ENCODE data around the gene FAF2. TPM values are rescaled to one million over a fixed set of nuclear protein-coding genes. Genes with fewer than 3 reads are reported as not detected.
A peak's percentile ranks its signal among the peaks of the same experiment; 100 is the strongest.

Gene FAF2
- total RNA-seq, 1 donor from 2014 or later, result 50.2 TPM

DNA sequence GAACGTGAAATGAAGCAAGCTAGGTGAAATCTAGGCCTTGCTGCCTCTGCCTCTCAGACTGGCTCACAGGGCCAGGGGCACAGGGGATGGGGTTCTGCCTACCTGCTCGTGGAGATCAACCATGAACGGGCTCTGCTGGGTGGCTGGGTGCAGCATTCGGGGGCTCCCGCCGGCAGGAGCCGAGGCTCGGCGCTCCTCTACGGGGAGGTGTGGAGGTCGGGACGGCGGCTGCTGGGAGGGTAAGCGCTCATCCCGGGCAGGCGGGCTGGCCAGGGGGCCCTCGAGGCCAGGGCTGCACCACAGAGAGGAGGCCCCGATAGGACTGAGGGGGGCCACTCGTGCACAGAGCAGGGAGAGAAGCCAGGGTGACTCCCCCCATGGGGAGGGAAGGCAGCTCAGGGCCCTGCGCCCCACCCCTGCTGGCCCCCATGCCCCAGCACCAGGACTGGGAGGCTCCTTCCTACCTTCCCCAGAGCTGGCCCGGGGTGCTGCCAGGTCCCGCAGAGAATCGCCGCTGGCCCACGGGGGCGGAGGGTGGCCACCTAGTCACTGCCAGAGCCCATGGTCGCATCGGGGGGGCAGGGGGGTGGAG is 83.8 kb downstream of the FAF2 start:
- no peak for DNase-seq

DNA sequence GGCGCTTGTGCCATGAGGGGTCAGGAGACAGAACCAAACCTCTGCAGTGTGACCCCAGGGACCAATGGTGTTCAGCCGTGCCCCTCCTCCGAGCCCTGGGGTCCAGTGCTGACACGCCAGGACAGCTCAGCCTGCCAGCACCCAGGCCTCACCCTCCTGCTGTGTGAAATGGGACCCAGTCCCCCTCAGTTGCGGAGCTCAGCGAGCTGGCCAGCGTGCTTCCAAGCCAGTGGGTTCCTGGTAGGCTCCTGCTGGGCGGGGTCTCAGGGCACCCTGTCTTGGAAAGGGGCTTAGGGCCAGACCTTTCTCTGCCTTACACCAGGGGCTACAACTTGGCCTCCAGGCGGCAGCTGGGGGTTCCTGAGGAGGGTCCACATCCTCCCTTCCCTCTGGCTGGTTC is 84.6 kb downstream of the FAF2 start:
- DNase-seq, result no peak

DNA sequence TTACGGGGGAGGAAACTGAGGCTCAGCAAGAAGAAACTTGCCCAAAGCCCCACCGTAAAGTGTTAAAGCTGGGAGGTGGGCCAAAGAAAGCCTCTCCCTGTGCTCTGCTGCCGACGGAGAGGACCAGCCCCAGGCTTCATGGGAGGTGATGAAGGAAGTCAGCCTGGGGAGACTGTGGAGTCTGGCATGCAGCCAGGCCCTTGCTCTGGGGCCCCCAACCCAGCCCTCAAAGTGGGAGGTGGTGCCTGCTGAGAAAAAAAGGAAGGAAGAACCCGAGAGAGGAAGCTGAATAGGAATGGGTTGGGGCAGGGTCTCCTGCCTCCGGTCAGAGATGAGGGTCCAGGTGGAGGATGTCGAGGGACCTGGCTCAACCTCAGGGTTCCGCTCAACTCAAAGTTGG is 85.2 kb downstream of the FAF2 start:
- DNase-seq, result peak; percentile 18

DNA sequence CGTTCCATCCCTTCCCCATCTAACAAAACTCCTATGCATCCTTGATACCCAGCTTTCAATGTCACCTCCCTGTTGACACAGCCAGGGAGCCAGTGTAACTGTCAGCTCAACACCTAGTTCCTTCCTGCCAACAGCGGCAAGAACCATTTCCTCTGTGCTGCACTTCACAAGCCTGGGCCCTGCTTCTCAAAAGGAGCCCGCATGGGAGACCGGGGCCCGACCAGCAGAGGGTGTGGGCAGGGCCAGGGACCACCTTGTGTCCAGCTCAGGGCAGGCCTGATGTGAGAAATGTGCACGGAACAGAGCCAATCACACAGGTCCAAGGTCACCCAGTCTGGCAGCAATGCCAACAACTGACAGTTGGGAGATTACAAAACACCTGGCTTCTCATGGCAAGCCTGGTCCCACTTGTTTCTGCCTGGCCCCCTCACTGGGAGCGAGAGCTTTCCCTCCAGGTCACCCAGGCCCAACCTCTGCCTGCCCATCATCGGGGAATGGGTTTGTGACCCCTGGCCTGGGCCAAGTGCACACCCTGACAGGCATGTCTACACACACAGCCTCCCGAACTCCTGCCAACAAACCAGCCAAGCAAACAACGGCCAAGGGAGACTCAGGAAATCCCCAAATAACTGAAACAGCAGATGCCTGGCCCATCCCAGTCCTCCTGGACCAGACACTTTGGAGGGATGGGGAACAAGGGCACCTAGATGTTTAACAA is 85.9 kb downstream of the FAF2 start:
- DNase-seq, result peak; percentile 52

DNA sequence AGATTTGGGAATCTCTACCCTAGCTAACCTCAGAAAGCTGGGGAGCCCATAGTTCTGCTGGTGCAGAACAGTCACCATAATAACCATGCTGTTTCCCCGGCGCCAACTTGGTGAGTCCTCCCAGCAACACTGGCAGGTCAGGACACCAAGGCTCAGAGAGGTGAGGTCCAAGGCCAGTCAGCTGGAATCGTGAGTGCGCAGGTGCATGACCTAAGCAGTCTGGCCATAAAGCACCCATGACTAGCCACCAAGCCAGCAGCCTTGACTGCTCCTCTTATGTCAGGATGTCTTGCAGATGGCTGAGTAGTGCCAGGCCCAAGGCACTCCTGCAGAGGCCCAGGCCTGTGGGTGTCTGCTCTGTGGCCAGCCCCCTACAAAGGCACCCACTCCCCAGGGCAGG is 86.5 kb downstream of the FAF2 start:
- no peak for DNase-seq

DNA sequence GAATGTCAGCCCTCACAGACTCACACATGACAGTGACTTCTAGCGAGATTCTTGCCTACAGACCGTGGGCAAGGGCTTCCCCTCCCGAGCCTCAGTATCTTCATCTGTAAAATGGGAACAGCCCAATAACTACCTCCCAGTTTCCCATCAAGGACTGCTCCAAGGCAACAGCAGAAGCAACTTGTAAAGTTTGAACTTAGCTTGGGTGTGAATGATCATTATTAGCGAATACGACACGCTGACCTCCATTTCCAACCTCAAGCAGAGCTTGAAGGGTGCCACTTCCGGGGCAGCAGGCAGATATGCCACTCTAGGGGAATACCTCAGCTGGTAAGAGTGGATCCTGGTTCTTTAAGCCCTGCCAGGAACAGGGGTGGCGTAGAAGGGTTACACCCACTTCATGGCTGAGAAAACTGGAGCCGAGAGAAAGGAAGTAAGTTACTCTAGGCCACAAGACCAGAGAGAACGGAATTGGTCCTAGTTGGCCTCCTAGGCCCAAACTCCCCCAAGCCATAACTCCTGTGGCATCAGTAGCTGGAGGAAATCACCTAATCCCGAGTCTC is 87.0 kb downstream of the FAF2 start:
- DNase-seq, result no peak

DNA sequence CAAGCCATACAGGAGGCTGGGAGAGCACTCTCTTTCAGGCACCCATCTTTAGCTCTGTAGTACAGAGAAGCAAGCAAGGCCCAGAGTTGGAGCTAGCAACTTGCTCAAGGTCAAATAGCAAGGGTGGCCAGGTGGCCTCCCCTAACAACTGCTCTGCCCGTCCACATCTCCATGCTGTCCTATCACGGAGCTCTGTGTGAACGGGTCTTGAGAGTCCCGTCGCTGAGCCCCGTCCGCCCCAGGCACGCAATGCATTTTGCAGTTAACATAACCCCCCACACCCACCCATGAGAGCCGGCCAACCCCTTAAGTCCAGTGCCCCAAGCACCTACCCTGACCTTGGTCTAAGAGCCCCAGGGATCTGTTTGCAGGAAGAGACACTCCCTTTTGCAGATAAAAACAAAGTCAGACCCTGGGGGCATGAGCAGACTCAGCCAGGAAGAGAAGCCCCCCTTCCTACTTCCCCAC is 87.5 kb downstream of the FAF2 start:
- peak; percentile 40 for DNase-seq

DNA sequence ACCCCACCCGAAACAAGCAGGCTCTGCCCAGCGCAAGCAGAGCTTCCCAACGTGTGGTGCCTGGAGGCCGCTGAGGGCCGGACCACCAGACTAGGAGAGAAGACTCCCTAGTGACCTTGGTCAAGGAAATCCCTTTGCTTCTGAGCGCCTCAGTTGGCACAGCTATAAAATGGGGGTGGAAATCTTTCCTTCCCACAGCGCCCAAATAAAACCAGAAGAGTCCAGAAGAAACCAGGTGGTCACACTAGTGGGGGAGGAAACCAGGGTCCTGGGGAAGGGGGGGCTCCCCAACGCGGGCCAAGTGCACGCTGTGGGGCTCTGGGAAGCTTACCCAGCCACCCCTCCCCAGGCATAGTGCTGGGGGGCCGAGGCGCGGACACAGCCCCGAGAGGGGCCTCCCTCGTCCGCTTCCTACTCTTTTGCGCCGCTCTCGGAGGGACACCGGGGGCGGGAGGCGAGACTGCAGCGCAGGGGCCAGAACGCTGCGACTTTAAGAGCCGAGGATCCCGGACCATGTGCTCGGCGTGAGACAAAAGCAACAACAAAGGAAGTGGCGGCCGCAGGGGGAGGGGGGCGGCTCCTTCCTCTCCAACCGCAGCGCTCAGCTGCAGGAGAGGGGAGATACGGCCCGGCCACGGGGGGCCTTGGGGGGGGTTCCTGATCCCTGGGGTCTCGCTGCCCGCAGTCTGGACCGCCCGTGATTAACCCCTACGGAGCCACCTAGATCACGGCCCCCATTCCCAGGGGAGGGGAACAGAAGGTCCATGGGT is 88.1 kb downstream of the FAF2 start:
- DNase-seq, result peak; percentile 88

DNA sequence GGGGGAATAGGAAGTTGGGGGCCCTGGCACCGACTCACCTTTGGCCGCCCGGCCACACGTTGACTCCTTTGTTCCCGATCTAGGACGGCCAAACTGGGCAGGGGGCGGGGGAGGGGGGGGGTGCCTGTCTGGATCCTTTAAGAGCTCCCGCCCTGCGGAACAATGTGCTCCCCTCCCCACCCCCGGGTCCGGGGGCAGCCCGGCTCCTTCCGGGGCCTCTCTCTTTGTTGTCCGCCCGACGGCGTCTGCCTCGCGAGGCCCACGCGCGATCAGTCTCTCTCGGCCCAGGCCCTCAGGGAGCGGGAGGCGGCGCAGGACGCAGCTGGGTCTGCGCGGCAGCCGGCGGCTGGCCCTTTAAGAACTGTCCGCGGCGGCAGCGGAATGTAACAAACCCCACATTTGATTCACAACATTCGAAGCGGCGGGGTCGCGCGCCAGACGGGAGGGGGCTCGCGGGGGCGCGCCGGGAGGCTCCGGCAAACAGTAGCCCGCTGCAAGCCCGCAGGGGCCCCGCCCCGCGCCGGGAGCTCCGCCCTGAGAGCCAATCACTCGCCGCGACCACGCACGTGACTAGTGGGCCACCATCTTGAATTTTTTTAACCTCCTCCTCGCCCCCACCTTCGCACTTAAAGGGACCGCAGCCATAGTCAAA is 88.8 kb downstream of the FAF2 start, which contains the start of gene RNF44:
RNF44 (minus strand) TSS at position 501 of the 652 bp plus-strand sequence. CDS start 4,930 bp downstream, outside the sequence.
- DNase-seq, result peak; percentile 98

DNA sequence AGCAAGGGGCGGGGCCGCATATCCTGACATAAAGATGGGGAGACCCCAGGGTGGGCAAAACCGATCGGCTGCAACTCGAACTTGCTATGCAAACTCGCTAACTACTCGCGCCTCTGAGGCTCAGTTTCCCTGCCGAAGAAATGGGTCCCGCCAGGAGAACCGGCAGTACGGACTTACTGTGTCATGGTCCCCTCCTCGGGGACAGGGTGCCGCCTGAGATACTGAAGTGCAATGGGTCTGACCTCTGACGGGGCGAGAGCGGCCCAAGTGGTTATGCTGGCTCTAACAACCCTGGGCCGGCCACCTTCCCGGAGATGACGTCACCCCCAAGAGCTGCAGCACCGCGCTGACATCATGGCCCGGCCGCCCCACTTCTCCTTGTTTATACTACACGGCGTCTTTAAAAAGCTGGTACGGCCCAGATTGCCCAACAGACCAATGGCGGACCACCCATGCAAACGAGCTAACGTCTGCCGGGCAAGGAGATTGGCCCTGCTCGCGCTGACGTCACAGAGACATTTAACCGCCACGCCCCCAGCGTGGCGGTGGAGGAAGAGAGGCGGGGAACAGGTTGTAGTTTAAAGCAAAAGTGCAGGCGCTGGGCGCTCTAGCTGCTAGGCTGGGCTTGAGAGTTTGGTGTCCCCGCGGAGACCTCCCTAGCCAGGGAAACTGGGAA is 89.5 kb downstream of the FAF2 start:
- DNase-seq, result peak; percentile 100

DNA sequence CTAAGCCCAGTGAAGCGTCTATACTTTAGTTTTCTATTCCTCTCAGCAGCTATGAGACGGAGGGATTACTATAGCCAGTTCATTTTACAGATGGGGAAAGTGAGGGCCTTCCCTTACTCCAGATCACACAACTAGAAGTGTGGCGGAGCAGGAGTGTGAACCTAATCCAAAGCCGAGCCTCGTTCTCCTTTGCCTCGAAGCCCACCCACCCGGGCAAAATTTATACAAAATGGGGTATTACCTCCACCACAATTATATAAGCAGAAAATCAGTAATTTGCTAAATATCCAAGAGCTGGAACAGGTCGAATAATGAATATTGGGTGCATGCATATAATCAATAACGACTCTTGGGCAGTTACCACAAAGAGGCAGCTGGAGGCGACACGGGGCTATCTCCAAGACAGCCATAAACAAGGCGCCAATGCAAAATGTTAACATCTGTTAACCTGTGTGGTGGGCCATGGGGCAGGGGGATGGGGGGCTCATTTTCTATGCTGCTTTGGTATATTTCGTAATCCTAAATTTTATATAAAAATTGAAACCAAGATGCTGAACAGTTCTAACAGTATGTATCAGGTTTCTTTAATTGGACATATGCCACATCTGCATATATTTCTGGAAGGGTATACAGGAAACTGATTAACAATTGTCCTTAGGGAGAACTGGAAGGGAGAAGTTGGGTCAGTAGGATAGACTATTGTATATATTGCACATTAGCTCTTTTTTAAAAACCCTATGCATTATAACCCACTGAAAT is 90.2 kb downstream of the FAF2 start:
- peak; percentile 24 for DNase-seq

DNA sequence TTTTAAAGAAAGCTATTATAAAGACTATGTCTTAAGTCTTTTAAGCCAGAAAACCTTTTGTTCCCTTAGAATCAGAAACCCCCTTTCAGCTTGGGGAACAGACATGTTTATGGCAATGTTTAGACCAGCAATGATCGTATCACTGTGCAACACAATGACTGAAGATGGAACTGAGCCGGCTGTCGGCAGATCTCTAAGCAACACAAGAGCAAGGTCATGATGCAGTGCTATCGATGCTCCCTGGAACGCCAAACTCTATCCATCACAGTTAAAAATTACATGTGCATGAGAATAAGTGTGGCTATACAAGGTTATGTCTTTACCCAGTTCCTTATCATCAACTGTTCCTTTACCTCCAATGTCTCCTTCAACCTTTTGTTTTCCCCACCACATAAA is 90.8 kb downstream of the FAF2 start:
- peak; percentile 26 for DNase-seq

DNA sequence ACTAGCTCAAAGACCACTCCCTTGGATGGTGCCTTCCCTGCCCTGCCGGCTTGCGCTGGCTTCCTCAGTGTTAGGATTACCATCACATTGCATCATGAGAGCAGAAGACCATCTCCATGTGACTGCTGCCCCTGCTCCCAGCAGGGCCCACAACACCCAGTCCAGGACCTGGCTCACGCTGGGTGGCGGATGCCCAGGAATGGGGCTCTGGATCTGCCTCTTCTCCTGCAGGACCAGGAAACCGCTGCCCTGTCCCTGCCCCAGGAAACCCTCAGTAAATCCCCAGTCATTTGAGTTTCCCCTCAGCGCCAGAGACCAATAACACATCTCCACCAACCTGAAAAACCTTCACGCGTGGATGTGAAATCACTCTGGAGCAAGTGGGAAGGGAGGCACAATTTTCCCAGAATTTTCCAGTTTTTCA is 92.3 kb downstream of the FAF2 start:
- no peak for DNase-seq

DNA sequence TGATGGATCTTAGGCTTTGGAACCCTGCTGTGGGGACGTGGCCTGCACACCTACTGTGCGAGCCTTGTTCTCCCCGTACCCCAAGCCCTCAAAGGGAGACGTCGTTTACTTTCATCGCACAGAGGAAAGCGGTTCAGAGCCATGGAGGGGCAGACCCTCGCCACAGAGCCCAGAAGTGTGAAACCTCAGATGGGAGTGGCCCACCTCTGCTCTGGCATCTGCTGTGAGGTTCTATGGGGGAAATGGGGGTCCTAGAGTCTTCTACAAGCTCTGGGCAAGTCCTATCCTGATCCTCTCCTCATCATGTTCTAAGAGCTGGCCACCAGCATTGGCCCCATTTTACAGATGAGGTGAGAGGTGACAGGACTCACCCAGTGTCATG is 92.8 kb downstream of the FAF2 start:
- no peak for DNase-seq

DNA sequence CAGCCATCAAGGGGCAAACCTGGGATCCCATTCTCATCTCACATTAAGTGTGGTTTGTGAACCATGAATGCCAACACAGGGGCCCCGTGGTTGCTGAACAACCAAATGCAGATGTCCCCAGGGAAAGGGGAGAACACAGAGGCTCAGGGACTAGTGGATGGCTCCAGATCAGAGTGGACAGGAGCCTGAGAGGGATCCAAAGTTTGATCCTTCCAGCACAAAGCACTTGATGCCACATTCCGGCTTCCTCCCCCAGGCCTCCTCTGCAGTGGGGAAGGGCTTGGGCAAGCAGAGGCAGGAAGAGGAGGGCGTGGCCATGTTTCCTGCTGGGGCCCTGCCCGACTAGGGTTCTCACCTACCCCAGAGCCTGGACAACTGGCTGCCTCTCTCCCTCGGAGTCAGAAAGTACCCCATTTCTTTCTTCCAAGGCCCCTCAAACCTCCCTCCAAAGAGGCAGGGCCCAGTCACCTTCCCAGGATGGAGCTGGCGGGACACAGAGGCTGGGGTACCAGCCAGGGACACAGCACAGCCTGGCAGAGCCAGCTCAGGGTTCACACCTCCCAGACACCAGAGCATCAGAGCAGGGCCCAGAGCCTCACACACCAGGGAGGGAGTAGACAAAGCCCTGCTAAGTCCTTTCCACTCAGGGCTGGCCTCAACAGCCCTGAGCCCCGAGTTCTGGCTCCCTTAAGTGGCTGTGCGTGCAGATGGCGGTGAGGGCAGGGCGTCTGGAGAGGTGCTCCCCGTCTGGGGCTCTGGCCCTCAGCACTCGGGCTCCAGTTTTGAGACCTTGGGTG is 93.4 kb downstream of the FAF2 start:
- peak; percentile 61 for DNase-seq

DNA sequence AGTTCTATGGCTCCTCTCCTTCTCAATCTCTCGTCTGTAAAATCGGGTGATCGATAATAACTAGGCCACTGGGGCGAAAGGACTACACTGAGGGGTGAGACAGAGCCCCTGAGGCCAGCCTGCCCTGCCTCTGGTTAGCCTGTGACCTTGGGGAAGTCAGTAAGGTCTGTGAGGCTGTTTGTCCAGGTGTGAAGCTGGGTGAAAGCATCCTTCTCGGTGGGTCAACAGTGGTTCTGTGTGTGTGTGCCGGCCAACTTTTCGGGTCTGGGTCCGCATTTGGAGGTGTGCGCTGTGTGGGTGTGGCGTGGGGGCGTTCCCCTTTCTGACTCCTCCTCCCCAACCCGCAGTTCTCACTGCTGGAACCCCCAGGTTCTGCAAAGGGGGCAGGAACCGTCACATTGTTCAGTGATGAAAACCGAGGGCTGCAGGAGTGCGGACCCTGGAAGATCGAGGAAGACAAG is 94.0 kb downstream of the FAF2 start:
- DNase-seq, result no peak

DNA sequence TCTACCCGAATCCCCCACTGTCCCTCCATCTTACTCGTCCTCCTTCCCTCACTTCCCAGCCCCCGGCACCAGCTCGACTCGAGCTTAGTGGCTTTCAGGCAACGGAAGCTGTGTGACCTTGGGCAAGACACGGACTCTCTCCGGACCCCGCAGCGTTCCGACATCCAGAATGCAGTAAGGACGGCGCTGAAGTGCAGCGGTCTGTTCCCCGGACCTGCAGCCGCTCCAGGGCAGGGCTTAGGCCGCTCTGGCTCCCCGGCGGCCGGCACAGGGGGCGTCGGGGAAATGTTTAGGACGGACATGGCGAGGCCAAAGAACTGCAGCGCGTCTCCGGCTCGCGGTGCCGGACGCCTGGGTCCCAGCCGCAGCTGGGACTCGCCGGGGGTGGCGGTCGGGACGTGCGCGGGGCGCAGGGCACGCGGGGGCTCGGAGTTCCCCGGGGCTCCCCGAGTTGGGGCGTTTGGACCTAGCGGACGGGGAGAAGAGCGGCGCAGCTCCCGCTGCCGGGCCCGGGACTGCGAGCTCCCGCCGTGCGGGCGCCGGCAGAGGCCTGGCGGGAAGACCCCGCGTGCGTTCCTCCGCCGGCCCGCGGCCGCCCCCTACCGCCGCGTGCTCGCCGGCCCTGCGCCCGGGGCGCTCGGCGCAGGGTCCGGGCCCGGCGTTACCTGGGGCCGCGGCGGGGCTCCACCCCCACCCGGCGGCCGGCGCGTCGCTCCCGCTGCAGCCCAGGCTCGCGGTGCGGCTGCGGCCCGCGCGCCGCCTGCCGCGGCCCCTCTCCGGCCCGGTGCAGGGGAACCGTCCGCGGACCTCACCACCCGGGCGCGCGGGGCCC is 94.6 kb downstream of the FAF2 start:
- DNase-seq, result peak; percentile 52

DNA sequence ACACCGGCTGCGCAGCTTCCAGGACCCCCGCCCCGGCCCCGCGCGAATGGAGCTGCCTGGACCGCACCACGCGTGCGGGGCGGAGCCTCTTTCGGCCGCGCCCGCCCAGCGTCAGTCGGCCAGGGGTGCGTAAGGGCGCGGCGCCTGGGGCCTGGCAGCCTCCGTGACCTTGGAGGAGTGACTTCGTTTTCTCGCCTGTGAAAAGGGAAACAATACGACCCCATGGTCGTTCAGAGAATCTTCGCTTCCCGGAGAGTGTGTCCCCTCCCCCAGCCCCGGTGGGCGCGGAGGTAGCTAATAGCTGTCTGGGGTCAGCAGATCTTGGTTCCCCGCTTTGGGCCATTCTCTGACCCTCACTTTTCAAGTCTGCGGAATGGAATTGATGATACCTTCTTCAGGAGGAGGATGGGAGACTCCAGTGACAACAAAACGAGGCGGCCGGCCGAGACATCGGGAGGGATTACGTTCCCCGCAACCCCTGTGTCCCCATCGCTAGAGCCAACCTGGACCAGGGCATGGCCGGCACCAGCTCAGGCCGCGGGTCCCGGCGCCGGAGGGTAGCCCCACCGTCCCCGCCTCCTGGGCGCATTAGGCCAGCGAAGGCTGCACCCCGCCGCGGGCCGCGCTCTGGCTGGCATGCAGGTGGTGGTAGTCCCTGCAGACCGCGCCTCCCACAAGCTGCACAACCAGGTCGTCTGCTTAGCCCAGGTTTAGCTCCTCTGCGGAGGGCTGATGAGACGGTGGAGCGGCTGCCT is 95.4 kb downstream of the FAF2 start:
- DNase-seq, result peak; percentile 40

DNA sequence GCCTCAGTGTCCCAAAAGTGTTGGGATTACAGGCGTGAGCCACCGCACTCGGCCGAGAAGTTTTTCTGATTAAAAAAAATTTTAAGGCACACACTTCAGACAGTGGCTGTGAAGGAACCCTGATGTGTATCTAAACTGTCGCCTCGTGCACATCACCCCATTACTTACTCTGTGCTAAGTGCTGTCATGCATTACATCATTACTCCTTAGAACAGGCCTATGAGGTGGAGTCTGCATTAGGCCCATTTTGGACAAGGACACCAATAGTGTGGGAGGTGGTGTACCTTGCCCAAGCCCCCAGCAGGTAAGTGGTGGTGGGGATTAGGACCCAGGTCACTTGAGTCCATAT is 97.2 kb downstream of the FAF2 start:
- no peak for DNase-seq
